GM10266 (cell line): ENCODE data around the gene MCF2L2.

ENCODE experiments used
- DNase-seq: peaks from one replicate; pipeline ENCODE4 v3.0.0; 2012; ENCODE audit errors: extremely low spot score
- TF ChIP-seq, protein P1 (sequence below): IDR thresholded peaks from 2 replicates; pipeline ENCODE4 v1.5.1; 2012; ENCODE audit warnings: mild to moderate bottlenecking, low read depth; ENCODE audit not compliant: control insufficient read depth, insufficient read depth; ENCODE audit errors: missing control alignments

MCF2L2 gene

DNA sequence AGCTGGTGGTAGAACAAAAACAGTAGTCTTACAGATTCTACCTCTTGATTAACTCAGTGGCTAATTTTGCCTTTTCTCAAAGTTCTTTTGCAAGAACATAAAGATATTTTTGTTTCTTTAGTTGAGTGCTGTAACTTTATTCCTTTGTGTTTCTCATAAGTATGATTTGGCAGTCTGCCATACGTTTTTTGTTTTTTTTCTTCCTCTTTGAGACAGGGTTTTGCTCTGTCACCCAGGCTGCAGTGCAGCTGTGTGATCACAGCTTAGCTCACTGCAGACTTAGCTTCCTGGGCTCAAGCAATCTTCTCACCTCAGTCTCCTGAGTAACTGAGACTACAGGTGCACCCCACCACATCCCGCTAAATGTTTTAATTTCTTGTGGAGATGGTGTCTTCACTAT is 153.0 kb downstream of the MCF2L2 start:
- TF ChIP-seq, protein P1, sequence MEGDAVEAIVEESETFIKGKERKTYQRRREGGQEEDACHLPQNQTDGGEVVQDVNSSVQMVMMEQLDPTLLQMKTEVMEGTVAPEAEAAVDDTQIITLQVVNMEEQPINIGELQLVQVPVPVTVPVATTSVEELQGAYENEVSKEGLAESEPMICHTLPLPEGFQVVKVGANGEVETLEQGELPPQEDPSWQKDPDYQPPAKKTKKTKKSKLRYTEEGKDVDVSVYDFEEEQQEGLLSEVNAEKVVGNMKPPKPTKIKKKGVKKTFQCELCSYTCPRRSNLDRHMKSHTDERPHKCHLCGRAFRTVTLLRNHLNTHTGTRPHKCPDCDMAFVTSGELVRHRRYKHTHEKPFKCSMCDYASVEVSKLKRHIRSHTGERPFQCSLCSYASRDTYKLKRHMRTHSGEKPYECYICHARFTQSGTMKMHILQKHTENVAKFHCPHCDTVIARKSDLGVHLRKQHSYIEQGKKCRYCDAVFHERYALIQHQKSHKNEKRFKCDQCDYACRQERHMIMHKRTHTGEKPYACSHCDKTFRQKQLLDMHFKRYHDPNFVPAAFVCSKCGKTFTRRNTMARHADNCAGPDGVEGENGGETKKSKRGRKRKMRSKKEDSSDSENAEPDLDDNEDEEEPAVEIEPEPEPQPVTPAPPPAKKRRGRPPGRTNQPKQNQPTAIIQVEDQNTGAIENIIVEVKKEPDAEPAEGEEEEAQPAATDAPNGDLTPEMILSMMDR = no peak
- no peak for DNase-seq

DNA sequence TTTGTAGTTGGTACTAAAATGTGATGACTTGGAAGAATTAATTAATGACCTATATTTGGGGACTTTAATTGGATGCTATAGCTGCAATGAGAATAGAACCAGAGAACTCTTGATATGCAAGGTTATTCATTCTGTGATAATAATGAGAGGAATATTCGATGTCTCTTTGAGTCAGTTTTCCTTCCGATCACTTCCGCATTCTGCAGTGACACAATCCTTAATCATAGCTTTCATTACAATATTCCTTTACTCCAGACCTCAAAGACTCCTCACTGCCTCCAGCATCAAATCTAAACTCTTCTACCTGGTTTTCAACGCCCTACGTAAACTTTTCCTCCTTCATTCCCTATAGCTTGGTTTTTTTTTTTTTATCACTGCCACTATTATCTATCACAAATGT is 153.8 kb downstream of the MCF2L2 start:
- TF ChIP-seq, protein P1 = no peak
- no peak for DNase-seq

DNA sequence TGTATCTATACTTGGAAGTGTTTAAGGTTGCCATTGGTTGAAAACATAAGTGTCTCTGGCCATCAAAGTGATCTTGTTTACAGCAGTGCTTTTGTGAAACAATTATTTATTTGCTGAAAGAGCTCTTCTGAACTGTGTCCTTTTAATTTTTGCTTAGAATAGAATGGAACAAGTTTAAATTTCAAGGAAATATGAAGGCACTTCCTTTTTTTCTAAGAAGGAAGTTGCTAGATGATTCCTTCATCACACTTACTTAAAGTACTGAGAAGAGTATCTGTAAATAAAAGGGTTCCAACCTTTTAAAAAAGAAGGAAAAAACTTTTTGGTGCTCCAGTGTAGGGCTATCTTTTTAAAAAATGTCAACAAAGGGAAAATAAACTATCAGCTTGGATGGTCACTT is 155.6 kb downstream of the MCF2L2 start:
- TF ChIP-seq, protein P1 = no peak
- DNase-seq = no peak

GRCh38 chr3:183272142-183272541 is 156.3 kb downstream of the MCF2L2 start:
- DNase-seq = no peak
- TF ChIP-seq, protein P1 = no peak

GRCh38 chr3:183270344-183270743 is 158.1 kb downstream of the MCF2L2 start:
- DNase-seq = no peak
- TF ChIP-seq, protein P1 = no peak

- no peak for DNase-seq
- TF ChIP-seq, protein P1 = no peak
These were observed 159.1 kb downstream of the MCF2L2 start for GRCh38 chr3:183269345-183269744.

GRCh38 chr3:183268366-183268765 is 160.1 kb downstream of the MCF2L2 start:
- no peak for DNase-seq
- TF ChIP-seq, protein P1 = no peak
